GM12874 (cell line): ENCODE results near the gene CDHR3.

Source experiments
- CTCF ChIP-seq: IDR thresholded peaks from 2 replicates; pipeline ENCODE4 v1.5.1; 2011; ENCODE audit warnings: low read depth, mild to moderate bottlenecking, control low read depth, low read length, moderate library complexity; ENCODE audit not compliant: insufficient read depth

The CDHR3 gene

GRCh38 chr7:106038289-106038688 is 75.2 kb downstream of the CDHR3 start:
- TF ChIP-seq CTCF: no peak

GRCh38 chr7:106038916-106039315 is 75.9 kb downstream of the CDHR3 start:
- TF ChIP-seq CTCF: no peak

- no peak for TF ChIP-seq CTCF
Measured at GRCh38 chr7:106039486-106040060, 76.5 kb downstream of the CDHR3 start.

GRCh38 chr7:106041140-106041717 is 78.2 kb downstream of the CDHR3 start:
- TF ChIP-seq CTCF: peak; percentile 90

- no peak for TF ChIP-seq CTCF
Measured at GRCh38 chr7:106042196-106042611, 79.1 kb downstream of the CDHR3 start.

GRCh38 chr7:106045139-106045538 is 82.1 kb downstream of the CDHR3 start:
- no peak for TF ChIP-seq CTCF

- TF ChIP-seq CTCF: no peak
Measured at GRCh38 chr7:106045586-106045985, 82.5 kb downstream of the CDHR3 start.
